Endothelial cell of umbilical vein (primary cell): ENCODE data around the gene PPP2R5B. TPM values are rescaled to one million over a fixed set of nuclear protein-coding genes. Genes with fewer than 3 reads are reported as not detected.

Experiments used
- BruUV-seq: library from RNA; stranded (reverse); fragments of 400-500 nt; replicated peaks from 2 replicates; lab custom pipeline; 2021; lab: Mats Ljungman, UMichigan
- CTCF ChIA-PET: fragments of 300-600, 350-600 bp; sonication (Branson Sonifier 250); formaldehyde crosslinking; loops from one replicate; lab custom pipeline; 2021; ENCODE audit warnings: antibody characterized with exemption, inconsistent platforms; lab: Charles Lee
- POLR2A ChIA-PET: fragments of 300-600, 350-600 bp; sonication (Branson Sonifier 250); formaldehyde crosslinking; loops from one replicate; lab custom pipeline; 2021; ENCODE audit warnings: antibody characterized with exemption, inconsistent platforms; lab: Charles Lee
- DNase-seq: peaks from one replicate; pipeline ENCODE4 v3.0.0-alpha.2; 2011; ENCODE audit warnings: low read depth, low spot score
- FAIRE-seq: peaks from 2 replicates; lab custom pipeline; 2011; peaks lifted over from hg19 to GRCh38; lab: Jason Lieb, UNC
- H2AFZ ChIP-seq: 2 replicates; pipeline ENCODE4 v1.6.0; 2012; ENCODE audit warnings: low read depth, low read length, control low read depth, inconsistent platforms
- H3K27ac ChIP-seq: 2 replicates; pipeline ENCODE4 v1.5.1; 2011; ENCODE audit warnings: low read depth, mild to moderate bottlenecking, control low read depth, low read length, moderate library complexity; ENCODE audit not compliant: insufficient read depth
- H3K27me3 ChIP-seq, 2 experiments: 2 replicates each; pipeline versions ENCODE4 v1.6.0 to v1.6.1; 2011; ENCODE audit warnings: low read length in 2 of 2, mixed read lengths in 1 of 2; ENCODE audit not compliant: control insufficient read depth in 2 of 2, insufficient read depth in 2 of 2
- H3K36me3 ChIP-seq, 2 experiments: 2 replicates in 1 of 2; 3 replicates in 1 of 2; pipeline ENCODE4 v1.5.1; 2011; ENCODE audit warnings: low read length in 2 of 2, mild to moderate bottlenecking in 1 of 2, moderate library complexity in 1 of 2; ENCODE audit not compliant: control insufficient read depth in 2 of 2, insufficient read depth in 2 of 2; ENCODE audit errors: extremely low read depth in 1 of 2
- H3K4me1 ChIP-seq: 3 replicates; pipeline ENCODE4 v1.5.1; 2011; ENCODE audit warnings: mild to moderate bottlenecking, low read length; ENCODE audit not compliant: control insufficient read depth, insufficient read depth; ENCODE audit errors: extremely low read depth
- H3K4me2 ChIP-seq: 2 replicates; pipeline ENCODE4 v1.6.1; 2011; ENCODE audit warnings: low read length, control low read depth, mixed read lengths; ENCODE audit not compliant: insufficient read depth
- H3K4me3 ChIP-seq, 3 experiments: fragments of 200-600 bp in 1 of 3; sonication (generic), shearing (Covaris generic) in 1 of 3; replicated peaks in 1 of 3; 2 replicates each; pipeline ENCODE4 v1.5.1; 2011 to 2016; ENCODE audit warnings: control low read depth in 3 of 3, low read length in 3 of 3, mild to moderate bottlenecking in 2 of 3, inconsistent platforms in 1 of 3, low read depth in 1 of 3, moderate library complexity in 1 of 3; ENCODE audit not compliant: insufficient read depth in 1 of 3
- H3K79me2 ChIP-seq: 2 replicates; pipeline ENCODE4 v1.6.0; 2012; ENCODE audit warnings: low read length, inconsistent platforms; ENCODE audit not compliant: control insufficient read depth, insufficient read depth
- H3K9ac ChIP-seq: replicated peaks from 2 replicates; pipeline ENCODE3; 2011; ENCODE audit warnings: low read length, control low read depth; ENCODE audit not compliant: insufficient read depth; ENCODE audit errors: extremely low read depth
- H3K9me1 ChIP-seq: replicated peaks from 3 replicates; pipeline ENCODE4 v1.6.0; 2011; ENCODE audit warnings: mild to moderate bottlenecking, low read length; ENCODE audit not compliant: control insufficient read depth, insufficient read depth; ENCODE audit errors: extremely low read depth
- H3K9me3 ChIP-seq: replicated peaks from 2 replicates; pipeline ENCODE4 v1.5.1; 2012; ENCODE audit warnings: low read length, inconsistent platforms; ENCODE audit not compliant: control insufficient read depth, insufficient read depth
- H4K20me1 ChIP-seq: replicated peaks from 2 replicates; pipeline ENCODE3; 2011; ENCODE audit warnings: mild to moderate bottlenecking, low read length; ENCODE audit not compliant: control insufficient read depth, insufficient read depth; ENCODE audit errors: extremely low read depth
- CTCF ChIP-seq, 2 donors: IDR thresholded peaks; 1 replicate in 1 of 2; 2 replicates in 1 of 2; pipeline ENCODE4 v1.5.1; 2011; ENCODE audit warnings: low read length in 2 of 2, mild to moderate bottlenecking in 2 of 2, moderate library complexity in 2 of 2, control low read depth in 1 of 2, inconsistent platforms in 1 of 2, low read depth in 1 of 2; ENCODE audit not compliant: insufficient read depth in 1 of 2; ENCODE audit errors: extremely low read depth in 1 of 2
- FOS ChIP-seq: IDR thresholded peaks from 2 replicates; pipeline ENCODE4 v1.6.1; 2011; ENCODE audit warnings: mild to moderate bottlenecking, low read length, moderate library complexity, borderline replicate concordance; ENCODE audit not compliant: insufficient read depth
- GATA2 ChIP-seq: IDR thresholded peaks from 2 replicates; pipeline ENCODE4 v1.7.0; 2011; ENCODE audit warnings: low read depth, mild to moderate bottlenecking, moderate library complexity, mixed read lengths, low read length; ENCODE audit not compliant: insufficient read length, insufficient read depth
- JUN ChIP-seq: IDR thresholded peaks from 2 replicates; pipeline ENCODE4 v1.6.1; 2011; ENCODE audit warnings: borderline replicate concordance, low read depth; ENCODE audit not compliant: insufficient read length, insufficient read depth
- MAX ChIP-seq: IDR thresholded peaks from 2 replicates; pipeline ENCODE4 v1.6.1; 2011; ENCODE audit not compliant: insufficient read depth, insufficient read length
- MYC ChIP-seq: IDR thresholded peaks from one replicate; pipeline ENCODE4 v1.6.1; 2011; ENCODE audit warnings: mild to moderate bottlenecking, low read depth, low read length
- POLR2A ChIP-seq: IDR thresholded peaks from 2 replicates; pipeline ENCODE4 v1.6.1; 2012; ENCODE audit warnings: low read depth, mild to moderate bottlenecking, control low read depth, low read length
- POLR2AphosphoS5 ChIP-seq: IDR thresholded peaks from 2 replicates; pipeline ENCODE4 v1.6.1; 2012; ENCODE audit warnings: low read depth, mild to moderate bottlenecking, control low read depth, low read length, moderate library complexity; ENCODE audit not compliant: insufficient read depth
- dilution Hi-C: fragments of 300-500 bp; cut with MboI; formaldehyde crosslinking; loops from one replicate; pipeline ENCODE4 v1.15.0; 2019; ENCODE audit warnings: low sequenced_read_pairs; ENCODE audit not compliant: extremely low pct_ligation_motif_present
- intact Hi-C: fragments of 100-400 bp; cut with micrococcal nuclease; formaldehyde crosslinking; loops from one replicate; pipeline ENCODE4 v1.10.0; 2022
- polyA plus RNA-seq, 4 experiments: library from polyadenylated mRNA; depleted of rRNA in 3 of 4; stranded (reverse) in 3 of 4; unstranded in 1 of 4; fragments of >200 nt; gene quantifications; 2 replicates each; pipeline versions ENCODE4 v1.2.1 to v1.2.3, GENCODE V29; 2011 to 2012; ENCODE audit warnings: missing spikeins in 1 of 4
- total RNA-seq: library from RNA; stranded (reverse); gene quantifications from 2 replicates; pipeline ENCODE4 v1.2.3, GENCODE V29; 2021

Gene PPP2R5B
- total and polyA plus RNA-seq, 2 donors (not counting 3 experiments of a cell fraction or from before 2014, with no cell fraction given), result 17.6 to 17.8 TPM

GRCh38 chr11:64897381-64898075, 27.0 kb upstream of the PPP2R5B start:
- H3K27me3 ChIP-seq, result no peaks in the 10 kb centered on the region
- no peak overlapping the region for H3K9ac ChIP-seq
- TF ChIP-seq CTCF (IDR thresholded peaks at IDR 0.05; ENCODE audit: extremely low read depth in 1 of 2, insufficient read depth in 1 of 2, low read depth in 1 of 2, low read length in 2 of 2) (no peak), JUN (no peak), POLR2A (no peak), MAX (no peak), POLR2AphosphoS5 (no peak), GATA2 (no peak), MYC (no peak), FOS (no peak)
- ChIA-PET POLR2A (no interaction called here), CTCF (interaction anchor here (9.4 kb wide), 1 partner anchor 50 kb away, joined by 168 read pairs; the partner anchor contains the start of gene CDC42BPG)
- H4K20me1 ChIP-seq, result no peaks in the 10 kb centered on the region
- no TSS peak for BruUV-seq
- FAIRE-seq (no peak), DNase-seq (no peak)
- no peaks in the 10 kb centered on the region for H3K4me1 ChIP-seq
- H3K27ac ChIP-seq, result no peak overlapping the region
- H3K4me2 ChIP-seq, result no peak overlapping the region
- no peak overlapping the region for H3K4me3 ChIP-seq
- H3K9me3 ChIP-seq, result no peaks in the 10 kb centered on the region
- intact Hi-C loops (no loop called here), dilution Hi-C loops (loop anchor here (10.0 kb wide), 1 partner anchor 53 kb away; the partner anchor contains the start of gene CDC42BPG)
- H2AFZ ChIP-seq, result no peak overlapping the region
- peaks cover 0 to 35% of the 10 kb centered on the region in 2 experiments for H3K36me3 ChIP-seq
- no peaks in the 10 kb centered on the region for H3K9me1 ChIP-seq
- H3K79me2 ChIP-seq, result no peaks in the 10 kb centered on the region
